ENCODE measurements around the gene CHRDL2.

The CHRDL2 gene

DNA sequence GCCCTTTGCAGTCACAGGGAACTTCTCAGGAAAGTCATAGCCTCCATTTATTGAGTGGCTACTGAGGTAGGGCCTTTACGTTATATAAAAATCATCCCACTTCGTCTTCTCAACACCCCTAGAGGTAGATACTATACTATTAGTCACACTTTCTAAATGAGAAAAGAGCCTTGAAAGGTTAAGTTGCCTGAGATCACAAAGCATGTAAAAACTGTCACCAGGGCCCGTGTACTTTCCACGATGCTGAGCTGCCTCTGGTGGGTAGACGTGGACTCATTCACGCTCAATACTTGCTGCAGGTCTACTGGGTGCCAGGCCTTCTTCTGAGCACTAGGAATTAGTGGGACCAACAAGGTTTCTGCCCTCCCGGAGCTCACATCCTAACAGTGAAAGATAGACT is 16.3 kb downstream of the CHRDL2 start:
- no peaks in the 10 kb centered on the region for H4K20me1 ChIP-seq (ENCODE audit: insufficient read depth)
- H3K27me3 ChIP-seq (ENCODE audit: insufficient read depth, low read depth) = no peaks in the 10 kb centered on the region

DNA sequence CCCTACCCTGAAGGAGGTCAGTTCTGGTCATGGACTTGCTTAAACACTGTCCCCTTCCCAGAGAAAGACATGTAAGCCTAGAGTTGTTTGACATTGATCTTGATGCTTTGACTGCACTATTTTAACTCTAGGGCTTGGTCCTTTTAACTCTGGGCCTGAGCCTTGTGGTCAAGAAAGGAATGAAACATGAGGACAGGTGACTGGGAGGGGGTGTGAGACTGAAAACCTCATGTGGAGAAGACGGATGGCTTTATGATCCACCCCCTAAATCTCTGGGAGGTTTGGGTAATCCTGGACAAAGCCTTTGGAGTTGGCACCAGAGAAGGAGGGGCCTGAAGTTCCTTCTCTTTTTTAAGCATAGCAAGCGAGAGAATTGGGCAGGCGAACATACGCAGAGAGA is 17.5 kb downstream of the CHRDL2 start:
- H3K79me2 ChIP-seq (ENCODE audit: insufficient read depth, low read depth) = no peaks in the 10 kb centered on the region
- H3K9ac ChIP-seq = no peak overlapping the region
- no peaks in the 10 kb centered on the region for H4K20me1 ChIP-seq (ENCODE audit: insufficient read depth)
- H3K27me3 ChIP-seq (ENCODE audit: insufficient read depth, low read depth) = no peaks in the 10 kb centered on the region
- no peak overlapping the region for H3K4me2 ChIP-seq
- H3K4me3 ChIP-seq (IDR thresholded peaks at IDR 0.05; ENCODE audit: insufficient read depth, low read depth, low read length) = no peak overlapping the region
- H2AFZ ChIP-seq (ENCODE audit: low read depth) = no peak overlapping the region
- no peak overlapping the region for H3K27ac ChIP-seq
- H3K4me1 ChIP-seq (ENCODE audit: low read depth, poor library complexity, severe bottlenecking) = no peaks in the 10 kb centered on the region
- no peaks in the 10 kb centered on the region for H3K36me3 ChIP-seq (ENCODE audit: insufficient read depth)
- TF ChIP-seq, protein P1, sequence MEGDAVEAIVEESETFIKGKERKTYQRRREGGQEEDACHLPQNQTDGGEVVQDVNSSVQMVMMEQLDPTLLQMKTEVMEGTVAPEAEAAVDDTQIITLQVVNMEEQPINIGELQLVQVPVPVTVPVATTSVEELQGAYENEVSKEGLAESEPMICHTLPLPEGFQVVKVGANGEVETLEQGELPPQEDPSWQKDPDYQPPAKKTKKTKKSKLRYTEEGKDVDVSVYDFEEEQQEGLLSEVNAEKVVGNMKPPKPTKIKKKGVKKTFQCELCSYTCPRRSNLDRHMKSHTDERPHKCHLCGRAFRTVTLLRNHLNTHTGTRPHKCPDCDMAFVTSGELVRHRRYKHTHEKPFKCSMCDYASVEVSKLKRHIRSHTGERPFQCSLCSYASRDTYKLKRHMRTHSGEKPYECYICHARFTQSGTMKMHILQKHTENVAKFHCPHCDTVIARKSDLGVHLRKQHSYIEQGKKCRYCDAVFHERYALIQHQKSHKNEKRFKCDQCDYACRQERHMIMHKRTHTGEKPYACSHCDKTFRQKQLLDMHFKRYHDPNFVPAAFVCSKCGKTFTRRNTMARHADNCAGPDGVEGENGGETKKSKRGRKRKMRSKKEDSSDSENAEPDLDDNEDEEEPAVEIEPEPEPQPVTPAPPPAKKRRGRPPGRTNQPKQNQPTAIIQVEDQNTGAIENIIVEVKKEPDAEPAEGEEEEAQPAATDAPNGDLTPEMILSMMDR (conservative IDR thresholded peaks at IDR 0.05; ENCODE audit: low read depth, low read length) = no peak

More for the DNA sequence above, 16.3 kb downstream of the CHRDL2 start:
- Histone ChIP-seq H3K27ac (no peak overlapping the region), H3K4me3 (IDR thresholded peaks at IDR 0.05; ENCODE audit: insufficient read depth, low read depth, low read length) (no peak overlapping the region), H3K9ac (no peak overlapping the region), H3K79me2 (ENCODE audit: insufficient read depth, low read depth) (no peaks in the 10 kb centered on the region), H2AFZ (ENCODE audit: low read depth) (no peak overlapping the region), H3K4me1 (ENCODE audit: low read depth, poor library complexity, severe bottlenecking) (no peaks in the 10 kb centered on the region), H3K36me3 (ENCODE audit: insufficient read depth) (no peaks in the 10 kb centered on the region), H3K4me2 (no peak overlapping the region)
- TF ChIP-seq, protein P1 (conservative IDR thresholded peaks at IDR 0.05; ENCODE audit: low read depth, low read length) = no peak

DNA sequence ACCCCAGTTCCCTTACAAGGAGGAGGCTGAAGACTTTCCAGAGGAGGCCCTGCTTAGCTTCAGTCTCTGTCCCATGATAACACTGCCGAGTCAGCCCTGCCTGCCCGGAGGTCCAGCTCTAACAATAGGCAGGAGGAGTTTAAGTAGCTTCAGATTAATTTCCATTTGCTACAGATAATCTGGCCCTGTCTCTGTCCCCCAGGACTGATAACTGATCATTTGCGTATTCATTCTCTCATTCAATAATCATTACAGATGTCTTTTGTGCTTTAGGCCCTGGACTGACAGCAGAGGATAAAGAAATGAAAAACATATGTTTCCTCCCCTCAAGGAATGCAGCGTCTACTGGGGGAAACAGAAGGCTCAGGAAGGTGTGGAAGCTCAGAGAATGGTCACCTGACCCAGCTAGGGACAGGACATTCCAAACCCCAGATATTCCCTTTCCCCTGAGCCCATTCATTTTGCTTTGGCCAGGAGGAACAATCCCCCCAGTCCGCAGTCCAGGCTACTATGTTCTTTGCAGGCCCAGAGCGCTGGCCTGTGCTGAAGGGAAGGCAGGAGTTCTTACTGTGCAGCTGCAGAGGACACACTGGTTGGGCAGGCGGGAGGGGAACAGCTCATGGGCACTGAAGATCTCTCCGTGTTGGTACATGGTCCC is 20.8 kb downstream of the CHRDL2 start:
- Histone ChIP-seq H3K4me3 (IDR thresholded peaks at IDR 0.05; ENCODE audit: insufficient read depth, low read depth, low read length) (no peak overlapping the region), H3K9ac (no peak overlapping the region), H2AFZ (ENCODE audit: low read depth) (no peak overlapping the region), H3K79me2 (ENCODE audit: insufficient read depth, low read depth) (no peaks in the 10 kb centered on the region), H3K4me1 (ENCODE audit: low read depth, poor library complexity, severe bottlenecking) (no peaks in the 10 kb centered on the region), H3K27ac (no peak overlapping the region), H4K20me1 (ENCODE audit: insufficient read depth) (no peaks in the 10 kb centered on the region), H3K36me3 (ENCODE audit: insufficient read depth) (no peaks in the 10 kb centered on the region), H3K27me3 (ENCODE audit: insufficient read depth, low read depth) (no peaks in the 10 kb centered on the region), H3K4me2 (no peak overlapping the region)
- TF ChIP-seq, protein P1 (conservative IDR thresholded peaks at IDR 0.05; ENCODE audit: low read depth, low read length) = no peak

DNA sequence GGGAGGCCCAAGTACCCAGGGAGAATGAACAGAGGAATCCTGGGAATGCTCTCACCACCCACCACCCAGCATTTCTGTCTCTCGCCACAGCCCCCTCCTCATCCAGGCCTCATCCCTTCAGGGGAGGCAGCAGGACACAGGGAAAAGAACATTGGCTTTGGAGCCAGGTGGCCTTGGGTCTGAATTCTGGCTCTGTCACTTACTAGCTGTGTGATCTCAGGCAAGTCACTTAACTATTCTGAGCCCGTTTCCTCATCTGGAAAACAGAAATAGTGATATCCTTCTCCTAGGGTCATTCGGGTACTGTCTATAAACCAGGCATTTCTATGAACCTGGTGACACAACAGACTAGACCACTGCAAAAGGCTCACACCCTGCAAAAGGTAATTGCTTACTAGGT is 22.1 kb downstream of the CHRDL2 start:
- H3K27ac ChIP-seq = no peak overlapping the region

More for the DNA sequence above, 22.1 kb downstream of the CHRDL2 start:
- Histone ChIP-seq H4K20me1 (ENCODE audit: insufficient read depth) (no peaks in the 10 kb centered on the region), H3K27me3 (ENCODE audit: insufficient read depth, low read depth) (no peaks in the 10 kb centered on the region), H2AFZ (ENCODE audit: low read depth) (no peak overlapping the region), H3K9ac (no peak overlapping the region), H3K36me3 (ENCODE audit: insufficient read depth) (no peaks in the 10 kb centered on the region), H3K4me2 (no peak overlapping the region), H3K4me3 (IDR thresholded peaks at IDR 0.05; ENCODE audit: insufficient read depth, low read depth, low read length) (no peak overlapping the region), H3K79me2 (ENCODE audit: insufficient read depth, low read depth) (no peaks in the 10 kb centered on the region), H3K4me1 (ENCODE audit: low read depth, poor library complexity, severe bottlenecking) (no peaks in the 10 kb centered on the region)
- TF ChIP-seq, protein P1 (conservative IDR thresholded peaks at IDR 0.05; ENCODE audit: low read depth, low read length) = no peak
